Type B pancreatic cell (in vitro differentiated cells): ENCODE results near the gene KDM5B. TPM values are rescaled to one million over a fixed set of nuclear protein-coding genes. Genes with fewer than 3 reads are reported as not detected.

ENCODE experiments used
- DNase-seq: peaks from one replicate; pipeline ENCODE4 v3.0.0; 2021; ENCODE audit warnings: mixed read lengths; ENCODE audit not compliant: unreplicated experiment; ENCODE audit errors: extremely low spot score
- H3K27ac Mint-ChIP-seq: 2 replicates; pipeline ENCODE4 v1.8.0; 2021; ENCODE audit warnings: mild to moderate bottlenecking, mixed read lengths
- H3K27me3 Mint-ChIP-seq: 2 replicates; pipeline ENCODE4 v1.8.0; 2021; ENCODE audit warnings: mixed read lengths
- H3K36me3 Mint-ChIP-seq: 2 replicates; pipeline ENCODE4 v1.8.0; 2021; ENCODE audit warnings: mixed read lengths
- H3K4me1 Mint-ChIP-seq: one replicate; pipeline ENCODE4 v1.8.0; 2021; ENCODE audit warnings: mixed read lengths; ENCODE audit not compliant: unreplicated experiment
- H3K4me3 Mint-ChIP-seq: 2 replicates; pipeline ENCODE4 v1.8.0; 2021; ENCODE audit warnings: mild to moderate bottlenecking, mixed read lengths
- H3K9me3 Mint-ChIP-seq: 2 replicates; pipeline ENCODE4 v1.8.0; 2021; ENCODE audit warnings: mixed read lengths
- CTCF ChIP-seq: fragments of 200-600 bp; sonication (generic); conservative IDR thresholded peaks from 2 replicates; pipeline ENCODE4 v1.5.0; 2021; ENCODE audit warnings: antibody characterized with exemption, mild to moderate bottlenecking
- total RNA-seq: library from RNA; stranded (reverse); gene quantifications from 2 replicates; pipeline ENCODE4 v1.2.1, GENCODE V29; 2021; ENCODE audit warnings: low replicate concordance

KDM5B gene
- total RNA-seq, 1 donor from 2014 or later: 165 TPM

DNA sequence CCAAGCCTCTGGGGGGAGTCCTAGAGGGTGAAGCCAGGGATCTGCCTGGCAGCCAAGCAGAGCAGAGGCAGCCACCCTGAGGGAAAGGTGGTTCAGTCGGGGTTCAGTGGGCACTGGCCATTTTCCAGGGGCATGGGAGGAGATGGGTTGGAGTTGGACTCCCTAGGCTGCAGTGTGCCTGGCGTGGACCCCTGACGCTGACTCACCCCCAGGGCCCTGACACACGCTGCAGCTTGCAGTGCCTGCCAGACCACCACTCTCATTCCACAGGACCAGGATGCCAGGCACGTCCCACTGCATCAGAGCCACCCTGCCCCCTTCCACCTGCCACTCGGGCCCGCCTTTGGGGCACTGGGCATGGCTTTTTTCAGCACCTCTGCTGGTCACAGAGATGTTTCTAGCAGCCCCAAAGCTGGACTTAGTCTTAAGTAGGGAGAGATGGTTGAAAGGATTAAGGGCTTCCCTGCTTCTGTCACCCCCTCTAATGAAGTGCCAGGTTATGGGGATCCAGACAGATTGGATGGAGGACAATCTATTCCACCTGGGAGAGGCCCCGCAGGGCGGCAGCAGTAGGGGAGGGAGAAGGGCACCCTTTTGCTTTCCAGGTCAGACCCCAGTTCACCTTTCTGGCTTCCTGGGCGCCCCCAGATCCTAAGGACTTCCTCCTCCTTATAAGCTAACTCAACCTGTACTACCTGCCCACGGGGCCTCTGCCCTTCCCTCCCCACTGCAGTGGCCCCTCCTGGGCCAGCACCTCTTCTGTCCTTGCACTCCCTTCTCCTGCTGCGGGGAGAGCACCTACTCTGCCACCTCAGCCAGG lies 99.6 kb downstream of the KDM5B start:
- Mint-ChIP-seq H3K4me3 (peak overlapping the region; percentile 83), H3K27ac (no peak overlapping the region), H3K36me3 (no peaks in the 10 kb centered on the region), H3K9me3 (no peaks in the 10 kb centered on the region), H3K4me1 (peaks cover 24% of the 10 kb centered on the region), H3K27me3 (peaks cover 81% of the 10 kb centered on the region)
- TF ChIP-seq CTCF: no peak
- no peak for DNase-seq

GRCh38 chr1:202706851-202707250 lies 101.4 kb downstream of the KDM5B start:
- no peak overlapping the region for H3K4me3 Mint-ChIP-seq
- no peak for DNase-seq
- H3K36me3 Mint-ChIP-seq: no peaks in the 10 kb centered on the region
- peaks cover 82% of the 10 kb centered on the region for H3K27me3 Mint-ChIP-seq
- no peak for TF ChIP-seq CTCF
- H3K27ac Mint-ChIP-seq: no peak overlapping the region
- H3K9me3 Mint-ChIP-seq: no peaks in the 10 kb centered on the region
- peaks cover 10% of the 10 kb centered on the region for H3K4me1 Mint-ChIP-seq

DNA sequence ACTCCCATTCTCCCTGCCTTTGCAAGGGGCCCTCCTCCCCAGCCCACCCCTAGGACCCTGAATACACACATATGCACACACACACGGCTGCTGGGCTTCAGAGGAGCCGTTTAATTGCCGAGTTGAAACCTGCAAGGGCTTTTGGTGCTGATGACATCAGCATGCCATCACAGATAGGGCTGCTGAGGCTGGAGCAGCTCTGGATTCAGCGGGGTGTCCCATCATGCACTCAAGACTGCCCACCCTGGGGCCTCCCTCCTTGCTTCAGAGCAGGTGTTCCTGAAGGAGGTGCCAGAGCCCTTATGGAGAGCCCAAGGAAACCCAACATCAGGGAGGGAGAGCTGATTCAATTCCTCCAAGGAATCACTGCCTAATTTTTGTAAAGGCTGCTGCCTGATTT lies 103.6 kb downstream of the KDM5B start:
- no peak for TF ChIP-seq CTCF
- H3K36me3 Mint-ChIP-seq: no peaks in the 10 kb centered on the region
- H3K27ac Mint-ChIP-seq: no peak overlapping the region
- peaks cover 77% of the 10 kb centered on the region for H3K27me3 Mint-ChIP-seq
- no peak for DNase-seq
- no peaks in the 10 kb centered on the region for H3K4me1 Mint-ChIP-seq
- no peaks in the 10 kb centered on the region for H3K9me3 Mint-ChIP-seq
- no peak overlapping the region for H3K4me3 Mint-ChIP-seq

DNA sequence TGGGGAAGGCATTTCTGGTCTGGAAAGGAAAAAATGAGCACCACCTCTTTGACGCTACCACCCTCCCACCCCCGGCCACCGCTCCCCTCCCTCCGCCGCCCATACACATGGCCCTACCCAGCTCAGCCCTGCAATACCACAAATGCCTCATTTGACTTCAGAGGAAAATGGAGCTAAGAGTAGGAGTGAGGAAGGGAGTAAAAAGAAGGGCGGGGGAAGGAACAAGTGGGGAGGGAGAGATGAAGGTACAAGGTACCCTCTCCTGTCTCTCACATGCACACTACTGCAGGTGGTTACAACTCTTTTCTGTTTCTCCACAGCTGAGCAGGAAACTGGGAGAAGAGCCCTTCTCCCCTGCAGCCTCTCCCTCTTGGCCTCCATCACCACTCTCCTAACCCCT lies 105.0 kb downstream of the KDM5B start:
- no peaks in the 10 kb centered on the region for H3K36me3 Mint-ChIP-seq
- DNase-seq: no peak
- no peaks in the 10 kb centered on the region for H3K4me1 Mint-ChIP-seq
- H3K27ac Mint-ChIP-seq: no peak overlapping the region
- H3K4me3 Mint-ChIP-seq: no peak overlapping the region
- H3K9me3 Mint-ChIP-seq: no peaks in the 10 kb centered on the region
- TF ChIP-seq CTCF: no peak
- H3K27me3 Mint-ChIP-seq: peaks cover 70% of the 10 kb centered on the region

- no peaks in the 10 kb centered on the region for H3K4me1 Mint-ChIP-seq
- no peak for TF ChIP-seq CTCF
- DNase-seq: no peak
These were observed 106.1 kb downstream of the KDM5B start for GRCh38 chr1:202702088-202702487.

More at GRCh38 chr1:202702088-202702487, 106.1 kb downstream of the KDM5B start:
- no peak overlapping the region for H3K27ac Mint-ChIP-seq
- no peaks in the 10 kb centered on the region for H3K36me3 Mint-ChIP-seq
- peaks cover 67% of the 10 kb centered on the region for H3K27me3 Mint-ChIP-seq
- no peak overlapping the region for H3K4me3 Mint-ChIP-seq
- no peaks in the 10 kb centered on the region for H3K9me3 Mint-ChIP-seq
